GM23248 (cell line): ENCODE data around the gene KDM8.

Experiments used
- EZH2 ChIP-seq: fragments of 200-600 bp; sonication (generic); IDR thresholded peaks from 2 replicates; pipeline ENCODE4 v1.6.1; 2018; ENCODE audit warnings: antibody characterized with exemption, mild to moderate bottlenecking; ENCODE audit not compliant: insufficient read depth, poor library complexity, severe bottlenecking
- EZH2phosphoT487 ChIP-seq: fragments of 200-600 bp; sonication (generic); IDR thresholded peaks from 2 replicates; pipeline ENCODE4 v1.6.1; 2018; ENCODE audit warnings: antibody characterized with exemption, moderate library complexity, mild to moderate bottlenecking, low read depth; ENCODE audit not compliant: insufficient read depth

GRCh38 chr16:27219161-27219560, 15.8 kb downstream of the KDM8 start:
- TF ChIP-seq EZH2phosphoT487 (no peak), EZH2 (no peak)
